Fibroblast of pulmonary artery (primary cell): ENCODE measurements around the gene TFAP2D.

Experiments used
- DNase-seq: peaks from one replicate; pipeline ENCODE4 v3.0.0-alpha.2; 2010; ENCODE audit warnings: low read depth
- H3K4me3 ChIP-seq: replicated peaks from 2 replicates; pipeline ENCODE4 v1.5.1; 2011; ENCODE audit warnings: low read depth, mild to moderate bottlenecking, control low read depth, low read length, moderate library complexity
- CTCF ChIP-seq: IDR thresholded peaks from 2 replicates; pipeline ENCODE4 v1.5.1; 2011; ENCODE audit warnings: mild to moderate bottlenecking, control low read depth, low read length, inconsistent platforms; ENCODE audit errors: missing control alignments

TFAP2D gene

GRCh38 chr6:50718566-50718965 lies 5.2 kb downstream of the TFAP2D start:
- no peak overlapping the region for H3K4me3 ChIP-seq
- no peak for DNase-seq
- no peak for TF ChIP-seq CTCF

GRCh38 chr6:50720623-50721022 lies 7.3 kb downstream of the TFAP2D start:
- H3K4me3 ChIP-seq, result no peak overlapping the region
- peak; percentile 14 for DNase-seq

GRCh38 chr6:50721978-50722377 lies 8.7 kb downstream of the TFAP2D start:
- no peak for DNase-seq
- TF ChIP-seq CTCF, result no peak
- H3K4me3 ChIP-seq, result no peak overlapping the region

More at GRCh38 chr6:50720623-50721022, 7.3 kb downstream of the TFAP2D start:
- no peak for TF ChIP-seq CTCF

GRCh38 chr6:50722829-50723554 lies 9.7 kb downstream of the TFAP2D start:
- H3K4me3 ChIP-seq, result no peak overlapping the region
- TF ChIP-seq CTCF, result no peak
- no peak for DNase-seq

GRCh38 chr6:50724381-50725124 lies 11.2 kb downstream of the TFAP2D start:
- no peak for DNase-seq
- H3K4me3 ChIP-seq, result no peak overlapping the region
- TF ChIP-seq CTCF, result no peak

GRCh38 chr6:50734488-50734887 lies 21.2 kb downstream of the TFAP2D start:
- no peak for TF ChIP-seq CTCF
- H3K4me3 ChIP-seq, result no peak overlapping the region
- no peak for DNase-seq
